HG03432 (cell line): ENCODE results near the gene CELSR3.
A peak's percentile ranks its signal among the peaks of the same experiment; 100 is the strongest.

Experiments
- ATAC-seq: cut with Tn5 transposase; IDR thresholded peaks from one replicate; pipeline ENCODE4 v1.9.1; 2021; ENCODE audit warnings: mild to moderate bottlenecking, moderate library complexity; ENCODE audit not compliant: unreplicated experiment

Gene CELSR3

GRCh38 chr3:48686538-48687219 is 24.0 kb upstream of the CELSR3 start:
- ATAC-seq, result no peak

- ATAC-seq, result peak; percentile 86
Observed at GRCh38 chr3:48685603-48686511, 23.2 kb upstream of the CELSR3 start, which contains the start of gene NCKIPSD. Gene NCKIPSD (minus strand): TSS chr3:48685915. CDS start chr3:48685807, 108 bp downstream.

- ATAC-seq, result no peak
Observed at GRCh38 chr3:48685293-48685602, 22.6 kb upstream of the CELSR3 start.

GRCh38 chr3:48684480-48685143 is 21.9 kb upstream of the CELSR3 start:
- no peak for ATAC-seq

- no peak for ATAC-seq
Observed at GRCh38 chr3:48684054-48684349, 21.3 kb upstream of the CELSR3 start.

- ATAC-seq, result no peak
Observed at GRCh38 chr3:48682786-48683185, 20.1 kb upstream of the CELSR3 start.

- no peak for ATAC-seq
Observed at GRCh38 chr3:48681974-48682610, 19.4 kb upstream of the CELSR3 start.

GRCh38 chr3:48681541-48681880 is 18.8 kb upstream of the CELSR3 start:
- ATAC-seq, result no peak

GRCh38 chr3:48680811-48681540 is 18.3 kb upstream of the CELSR3 start:
- ATAC-seq, result no peak

GRCh38 chr3:48679411-48680391 is 17.0 kb upstream of the CELSR3 start:
- ATAC-seq, result no peak

GRCh38 chr3:48678566-48679380 is 16.1 kb upstream of the CELSR3 start:
- no peak for ATAC-seq

GRCh38 chr3:48678056-48678455 is 15.4 kb upstream of the CELSR3 start:
- ATAC-seq, result no peak

GRCh38 chr3:48674505-48674904 is 11.8 kb upstream of the CELSR3 start:
- no peak for ATAC-seq

- ATAC-seq, result no peak
Observed at GRCh38 chr3:48672522-48672921, 9.8 kb upstream of the CELSR3 start.

- ATAC-seq, result no peak
Observed at GRCh38 chr3:48664929-48665328, 2.2 kb upstream of the CELSR3 start.

- ATAC-seq, result no peak
Observed at GRCh38 chr3:48664313-48664644, 1.6 kb upstream of the CELSR3 start.

GRCh38 chr3:48663489-48664312 is 1.0 kb upstream of the CELSR3 start:
- ATAC-seq, result peak; percentile 81

- ATAC-seq, result no peak
Observed at GRCh38 chr3:48662145-48662752, 437 bp downstream of the CELSR3 start.
